Heart left ventricle (tissue), 16 donors: Measurements from ENCODE around the gene MAPKAPK2. TPM values are rescaled to one million over a fixed set of nuclear protein-coding genes. Genes with fewer than 3 reads are reported as not detected.
A peak's percentile ranks its signal among the peaks of the same experiment; 100 is the strongest.
"Not testable (repeated sequence)": the region's sequence is repeated elsewhere in the genome, so short reads cannot be mapped to it uniquely, and the experiment has no call there.

Experiments used
- ATAC-seq, 4 donors: fragments of 200-7000 bp; cut with Tn5 transposase; one replicate each; pipeline ENCODE4 v1.9.1; 2020 to 2022; ENCODE audit warnings: moderate library complexity in 4 of 4, mild to moderate bottlenecking in 3 of 4, moderate number of reproducible peaks in 1 of 4
- DNase-seq, 5 donors: peaks; one replicate each; pipeline ENCODE4 v3.0.0-alpha.2; 2020
- H3K27ac ChIP-seq, 12 donors: fragments of 200-600 bp; sonication (generic) in 4 of 12; one replicate each; pipeline versions ENCODE4 v1.5.0 to v1.8.0; 2016 to 2022; ENCODE audit warnings: mild to moderate bottlenecking in 2 of 12
- H3K27me3 ChIP-seq, 9 donors: fragments of 200-600 bp; sonication (generic) in 2 of 9; one replicate each; pipeline versions ENCODE4 v1.5.1 to v1.8.0; 2016 to 2022; ENCODE audit warnings: mild to moderate bottlenecking in 3 of 9
- H3K36me3 ChIP-seq, 9 donors: fragments of 200-600 bp; sonication (generic) in 2 of 9; one replicate each; pipeline versions ENCODE4 v1.5.0 to v1.8.0; 2018 to 2022; ENCODE audit warnings: mild to moderate bottlenecking in 2 of 9
- H3K4me1 ChIP-seq, 12 donors: fragments of 200-600 bp; sonication (generic) in 4 of 12; one replicate each; pipeline versions ENCODE4 v1.5.0 to v1.8.0; 2016 to 2022; ENCODE audit warnings: mild to moderate bottlenecking in 3 of 12
- H3K4me3 ChIP-seq, 12 donors: fragments of 200-600 bp; sonication (generic) in 4 of 12; one replicate each; pipeline versions ENCODE4 v1.5.0 to v1.8.0; 2017 to 2022; ENCODE audit warnings: mild to moderate bottlenecking in 9 of 12, moderate library complexity in 4 of 12
- H3K9me3 ChIP-seq, 12 donors: fragments of 200-600 bp; sonication (generic) in 4 of 12; one replicate each; pipeline versions ENCODE4 v1.5.0 to v1.8.0; 2016 to 2022; ENCODE audit warnings: mild to moderate bottlenecking in 1 of 12
- POLR2A ChIP-seq, 2 donors: fragments of 450-650 bp; IDR thresholded peaks; one replicate each; pipeline ENCODE4 v1.6.1; 2017; ENCODE audit warnings: antibody characterized with exemption in 2 of 2, mild to moderate bottlenecking in 2 of 2, moderate library complexity in 2 of 2
- WGBS, 4 donors: extraction: QIAGEN DNeasy Blood & Tissue Kit in 2 of 4; methylation state at CpG; one replicate each; pipeline versions ENCODE4 v1.1.5 to v1.1.7; 2013 to 2018; 5-methylcytosine and 5-hydroxymethylcytosine counted together
- intact Hi-C, 10 donors: fragments of 100-400 bp; cut with DNase I; formaldehyde crosslinking; loops; one replicate each; pipeline versions ENCODE4 v1.11.1 to v1.14.2; 2022
- polyA plus RNA-seq, 2 donors: library from polyadenylated mRNA; stranded (reverse); fragments of 200-250 nt; gene quantifications; one replicate each; pipeline ENCODE4 v1.2.3, GENCODE V29; 2013
- total RNA-seq, 9 donors: library from RNA; depleted of rRNA in 2 of 9; stranded (reverse); fragments of >200 nt in 2 of 9; fragmentation: NEBNext Ultra II Directional in 3 of 9; extraction: Animal tissue kit (Norgen Biotek cat#: 25700) in 3 of 9; gene quantifications; one replicate each; pipeline versions ENCODE4 v1.1.0 to v1.2.4, GENCODE V29; 2016 to 2023
- TF ChIP-seq, protein P1 (sequence below), 12 donors: fragments of 200-600 bp; sonication (generic) in 4 of 12; IDR thresholded peaks; one replicate each; pipeline versions ENCODE4 v1.5.0 to v1.8.0; 2018 to 2022; ENCODE audit warnings: antibody characterized with exemption in 12 of 12, mild to moderate bottlenecking in 5 of 12
- donor health status: ischemic (EF 13 %, LVEDD 7.1; RV severe dilation, severe dysfunction).
- donor health status: healthy with polysubstance abuse.
- donor health status: DM: no; HTN: yes; CAD: no.
- donor health status: DM: no; HTN: no; CAD: no.
- donor health status: ischemic (EF 25% LVEDD 6.9; RV normal size, moderate dysfunction).
- donor health status: ischemic (EF 25% LVEDD 5.7; RV mildly dilated, moderate dysfunction).
- donor health status: healthy.
- donor health status: DM: yes; HTN: yes; CAD: no.
- donor health status: ischemic (EF 35%, LVEDD 5.7; RV mildly dilated, moderate dysfunction).
- donor health status: nonischemic (EF 11% LVEDD 7.7; RV severe dilation, severe dysfunction).
- donor health status: DM: yes; HTN: yes; CAD: no.
- donor health status: PGD.
- donor health status: ischemic (EF 29% LVEDD 5.4; RV normal size, mild dysfunction).
- donor health status: nonischemic (EF 23%, LVEDD 6.1; RV moderate dilation, normal function).

MAPKAPK2 gene
- total and polyA plus RNA-seq, 11 donors: 126 to 327 (median 223) TPM

DNA sequence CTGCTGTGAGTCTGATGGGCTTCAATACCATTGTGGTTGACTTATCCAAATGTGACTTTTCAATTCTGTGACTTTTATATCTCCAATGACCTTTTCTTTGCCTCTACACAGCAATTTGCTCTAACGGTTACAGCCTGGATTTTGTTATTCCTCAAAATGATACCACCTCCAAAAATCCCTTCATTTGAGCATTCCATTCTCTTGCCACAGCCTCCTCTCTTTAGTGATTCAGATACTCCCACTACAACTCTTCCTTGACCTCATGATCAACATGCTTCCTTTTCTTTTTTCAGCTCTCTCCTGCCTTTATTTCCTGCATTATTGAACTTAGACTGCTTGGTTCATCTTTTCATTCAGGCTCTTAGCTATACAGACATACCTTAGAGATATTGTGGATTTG is 69.3 kb downstream of the MAPKAPK2 start:
- DNase-seq: no peak

DNA sequence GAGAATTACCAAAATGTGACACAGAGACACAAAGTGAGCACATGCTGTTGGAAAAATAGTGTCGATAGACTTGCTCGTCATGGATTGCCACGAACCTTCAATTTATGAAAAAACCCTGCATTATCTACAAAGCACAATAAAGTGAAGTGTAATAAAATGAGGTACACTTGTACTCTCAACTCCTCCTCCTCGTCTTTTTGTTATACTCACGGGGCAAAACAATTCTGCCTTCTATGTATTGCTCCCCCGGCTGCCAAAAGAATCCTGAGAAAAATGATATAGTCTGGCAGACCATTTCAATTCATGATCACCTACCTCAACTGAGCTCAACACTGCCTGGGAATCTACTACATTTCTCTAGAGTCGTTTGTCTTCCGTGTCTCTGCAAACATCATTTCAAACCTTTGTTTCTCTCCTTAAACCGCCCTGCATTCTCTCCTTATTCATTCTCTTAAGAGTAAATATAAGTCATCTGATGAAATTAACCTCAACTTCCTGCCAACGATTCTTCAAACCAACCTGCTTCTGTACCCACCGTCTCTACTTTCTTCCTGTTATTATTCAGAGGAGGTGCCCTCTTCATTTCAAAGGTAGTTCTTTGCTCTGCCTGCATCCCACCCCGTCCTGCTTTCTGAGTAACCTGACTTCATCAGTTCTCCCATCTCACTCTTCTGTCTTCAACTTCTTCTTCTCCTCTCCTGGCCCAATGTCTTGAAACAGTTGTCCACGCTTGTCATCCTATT is 73.0 kb downstream of the MAPKAPK2 start:
- TF ChIP-seq, protein P1, sequence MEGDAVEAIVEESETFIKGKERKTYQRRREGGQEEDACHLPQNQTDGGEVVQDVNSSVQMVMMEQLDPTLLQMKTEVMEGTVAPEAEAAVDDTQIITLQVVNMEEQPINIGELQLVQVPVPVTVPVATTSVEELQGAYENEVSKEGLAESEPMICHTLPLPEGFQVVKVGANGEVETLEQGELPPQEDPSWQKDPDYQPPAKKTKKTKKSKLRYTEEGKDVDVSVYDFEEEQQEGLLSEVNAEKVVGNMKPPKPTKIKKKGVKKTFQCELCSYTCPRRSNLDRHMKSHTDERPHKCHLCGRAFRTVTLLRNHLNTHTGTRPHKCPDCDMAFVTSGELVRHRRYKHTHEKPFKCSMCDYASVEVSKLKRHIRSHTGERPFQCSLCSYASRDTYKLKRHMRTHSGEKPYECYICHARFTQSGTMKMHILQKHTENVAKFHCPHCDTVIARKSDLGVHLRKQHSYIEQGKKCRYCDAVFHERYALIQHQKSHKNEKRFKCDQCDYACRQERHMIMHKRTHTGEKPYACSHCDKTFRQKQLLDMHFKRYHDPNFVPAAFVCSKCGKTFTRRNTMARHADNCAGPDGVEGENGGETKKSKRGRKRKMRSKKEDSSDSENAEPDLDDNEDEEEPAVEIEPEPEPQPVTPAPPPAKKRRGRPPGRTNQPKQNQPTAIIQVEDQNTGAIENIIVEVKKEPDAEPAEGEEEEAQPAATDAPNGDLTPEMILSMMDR (IDR thresholded peaks at IDR 0.05): no peak
- no peak for TF ChIP-seq POLR2A (IDR thresholded peaks at IDR 0.05)
- H3K9me3 ChIP-seq: peaks cover 0 to 6% (median 0%) of the 10 kb centered on the region in 12 donors
- peak overlapping the region in 1 of 12 donors; percentile 74 for H3K27ac ChIP-seq
- H3K36me3 ChIP-seq: no peaks in the 10 kb centered on the region
- no peaks in the 10 kb centered on the region for H3K27me3 ChIP-seq
- peak overlapping the region in 1 of 12 donors; percentile 17 for H3K4me3 ChIP-seq
- ATAC-seq: no peak
- intact Hi-C loops: no loop called here
- DNase-seq: no peak
- peaks cover 0 to 7% (median 0%) of the 10 kb centered on the region in 12 donors for H3K4me1 ChIP-seq
- 78 to 82% (median 80%) methylated on average over 13 of the region's 13 CpGs for WGBS, 4 donors

More for the DNA sequence above, 69.3 kb downstream of the MAPKAPK2 start:
- Histone ChIP-seq H3K27ac (no peak overlapping the region), H3K27me3 (no peaks in the 10 kb centered on the region), H3K4me1 (peaks cover 0 to 6% (median 0%) of the 10 kb centered on the region in 12 donors), H3K4me3 (no peak overlapping the region), H3K9me3 (peaks cover 0 to 6% (median 0%) of the 10 kb centered on the region in 12 donors), H3K36me3 (no peaks in the 10 kb centered on the region)
- 48 to 75% (median 65%) methylated on average over 1 of the region's 1 CpG for WGBS, 4 donors
- no peak for ATAC-seq
- intact Hi-C loops: no loop called here
- TF ChIP-seq, protein P1 (IDR thresholded peaks at IDR 0.05): no peak
- TF ChIP-seq POLR2A (IDR thresholded peaks at IDR 0.05): no peak

DNA sequence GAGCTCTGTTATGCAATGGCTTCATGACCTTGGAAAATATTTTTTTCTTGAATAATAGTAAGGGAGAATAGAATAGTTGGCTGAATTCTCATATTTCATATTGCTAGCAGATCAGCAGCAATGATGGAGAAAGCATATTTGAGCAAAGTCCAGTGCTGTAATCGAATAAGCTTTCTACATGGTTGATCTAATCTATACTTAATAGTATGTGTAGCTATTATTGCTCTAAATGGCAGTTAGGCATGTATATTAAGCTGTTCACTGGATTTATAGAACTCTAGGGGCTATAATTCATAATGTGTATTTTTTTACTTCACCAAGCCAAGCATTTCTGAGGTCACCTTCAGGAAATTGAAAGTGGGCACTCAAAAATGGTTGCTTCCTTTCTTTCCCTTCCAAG is 75.9 kb downstream of the MAPKAPK2 start:
- Histone ChIP-seq H3K9me3 (peaks cover 0 to 7% (median 0%) of the 10 kb centered on the region in 12 donors), H3K27me3 (no peaks in the 10 kb centered on the region), H3K36me3 (no peaks in the 10 kb centered on the region), H3K27ac (no peak overlapping the region), H3K4me3 (no peak overlapping the region), H3K4me1 (peaks cover 0 to 9% (median 0%) of the 10 kb centered on the region in 12 donors)
- ATAC-seq (no peak), DNase-seq (no peak)
- WGBS, 4 donors: 82 to 91% (median 87%) methylated on average over 1 of the region's 1 CpG
- intact Hi-C loops: no loop called here
- TF ChIP-seq, protein P1 (IDR thresholded peaks at IDR 0.05): no peak
- TF ChIP-seq POLR2A (IDR thresholded peaks at IDR 0.05): no peak

DNA sequence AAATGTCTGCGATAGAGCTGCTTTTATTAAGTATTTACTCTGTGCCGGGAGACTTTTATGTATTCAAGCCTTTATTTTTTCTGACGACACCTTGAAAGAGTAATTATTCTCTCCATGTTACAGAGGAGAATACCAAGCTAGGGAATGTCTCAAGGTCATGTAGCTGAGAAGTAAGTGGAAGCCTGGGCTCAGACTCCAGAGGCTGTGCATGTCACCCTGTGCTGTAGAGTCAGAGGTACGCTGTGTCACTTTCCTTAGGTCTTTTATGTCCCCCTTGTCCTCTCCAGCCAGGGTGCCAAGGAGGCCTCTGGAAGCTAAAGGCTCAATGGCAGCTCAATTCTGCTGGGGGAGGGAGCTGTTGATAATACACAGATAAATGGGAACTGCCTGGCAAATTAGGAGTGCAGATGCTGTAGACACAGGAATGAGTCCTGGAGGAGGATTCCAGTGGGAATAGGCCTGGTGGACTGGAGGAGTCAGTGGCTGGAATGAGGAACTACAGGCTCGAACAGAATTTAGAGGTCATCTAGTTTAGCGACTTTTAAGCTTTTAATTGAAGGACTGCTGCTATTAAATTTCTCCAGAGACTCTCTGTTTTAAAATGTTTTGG is 76.6 kb downstream of the MAPKAPK2 start:
- ATAC-seq (no peak), DNase-seq (no peak)
- no peak overlapping the region for H3K4me3 ChIP-seq
- no peaks in the 10 kb centered on the region for H3K36me3 ChIP-seq
- intact Hi-C loops: no loop called here
- H3K27ac ChIP-seq: no peak overlapping the region
- peaks cover 0 to 16% (median 0%) of the 10 kb centered on the region in 12 donors for H3K4me1 ChIP-seq
- TF ChIP-seq, protein P1 (IDR thresholded peaks at IDR 0.05): peak in 2 of 12 donors; percentile 7 to 28
- TF ChIP-seq POLR2A (IDR thresholded peaks at IDR 0.05): no peak
- no peaks in the 10 kb centered on the region for H3K27me3 ChIP-seq
- 80 to 83% (median 82%) methylated on average over 6 of the region's 6 CpGs for WGBS, 4 donors
- peaks cover 0 to 7% (median 0%) of the 10 kb centered on the region in 12 donors for H3K9me3 ChIP-seq

DNA sequence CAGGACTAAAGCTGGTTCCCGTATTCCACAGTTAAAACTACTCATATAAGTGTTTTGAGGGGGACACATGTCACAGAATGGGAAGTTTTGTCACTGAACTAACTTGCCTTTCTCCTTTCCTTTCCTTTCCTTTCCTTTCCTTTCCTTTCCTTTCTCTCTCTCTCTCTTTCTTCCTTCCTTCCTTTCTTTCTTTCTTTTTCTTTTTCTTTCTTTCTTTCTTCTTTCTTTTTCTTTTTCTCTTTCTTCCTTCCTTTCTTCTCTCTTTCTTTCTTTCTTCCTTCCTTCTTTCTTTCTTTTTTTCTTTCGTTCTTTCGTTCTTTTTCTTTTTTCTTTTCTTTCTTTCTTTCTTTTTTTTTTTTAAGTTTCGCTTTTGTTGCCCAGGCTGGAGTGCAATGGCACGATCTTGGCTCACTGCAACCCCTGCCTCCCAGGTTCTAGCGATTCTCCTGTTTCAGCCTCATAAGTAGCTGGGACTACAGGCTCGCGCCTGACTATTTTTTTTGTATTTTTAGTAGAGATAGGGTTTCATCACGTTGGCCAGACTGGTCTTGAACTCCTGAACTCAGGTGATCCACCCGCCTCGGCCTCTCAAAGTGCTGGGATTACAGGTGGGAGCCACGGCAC is 78.1 kb downstream of the MAPKAPK2 start:
- H3K27ac ChIP-seq, H3K27me3 ChIP-seq, DNase-seq, ATAC-seq, intact Hi-C loops, H3K9me3 ChIP-seq, H3K36me3 ChIP-seq, H3K4me3 ChIP-seq: not testable (repeated sequence)
- 91 to 93% (median 92%) methylated on average over 12 of the region's 12 CpGs for WGBS, 4 donors
- H3K4me1 ChIP-seq: peaks cover 0 to 32% (median 0%) of the 10 kb centered on the region in 12 donors

DNA sequence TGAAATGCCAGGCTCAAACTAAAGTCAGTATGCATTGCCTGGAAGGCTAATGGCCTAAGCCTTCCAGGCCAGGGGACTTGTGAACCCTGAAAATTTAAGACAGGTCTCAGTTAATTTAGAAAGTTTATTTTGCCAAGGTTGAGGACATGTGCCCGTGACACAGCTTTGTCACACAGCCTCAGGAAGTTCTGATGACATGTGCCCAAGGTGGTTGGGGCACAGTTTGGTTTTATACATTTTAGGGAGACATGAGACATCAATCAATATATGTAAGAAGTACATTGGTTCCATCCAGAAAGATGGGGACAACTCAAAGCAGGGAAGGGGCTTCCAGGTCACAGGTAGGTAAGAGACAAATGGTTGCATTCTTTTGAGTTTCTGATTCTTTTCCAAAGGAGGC is 81.1 kb downstream of the MAPKAPK2 start:
- peaks cover 0 to 57% (median 0%) of the 10 kb centered on the region in 12 donors for H3K4me1 ChIP-seq
- H3K4me3 ChIP-seq, intact Hi-C loops, H3K9me3 ChIP-seq, ATAC-seq, H3K36me3 ChIP-seq, DNase-seq, H3K27me3 ChIP-seq, H3K27ac ChIP-seq: not testable (repeated sequence)
- WGBS, 4 donors: 77 to 96% (median 90%) methylated on average over 1 of the region's 1 CpG
